ENCODE data around the gene KRTAP5-5. TPM values are rescaled to one million over a fixed set of nuclear protein-coding genes. Genes with fewer than 3 reads are reported as not detected.
"Not testable (repeated sequence)": the region's sequence is repeated elsewhere in the genome, so short reads cannot be mapped to it uniquely, and the experiment has no call there.

Gene KRTAP5-5
- total RNA-seq, 4 donors from 2014 or later = not detected

DNA sequence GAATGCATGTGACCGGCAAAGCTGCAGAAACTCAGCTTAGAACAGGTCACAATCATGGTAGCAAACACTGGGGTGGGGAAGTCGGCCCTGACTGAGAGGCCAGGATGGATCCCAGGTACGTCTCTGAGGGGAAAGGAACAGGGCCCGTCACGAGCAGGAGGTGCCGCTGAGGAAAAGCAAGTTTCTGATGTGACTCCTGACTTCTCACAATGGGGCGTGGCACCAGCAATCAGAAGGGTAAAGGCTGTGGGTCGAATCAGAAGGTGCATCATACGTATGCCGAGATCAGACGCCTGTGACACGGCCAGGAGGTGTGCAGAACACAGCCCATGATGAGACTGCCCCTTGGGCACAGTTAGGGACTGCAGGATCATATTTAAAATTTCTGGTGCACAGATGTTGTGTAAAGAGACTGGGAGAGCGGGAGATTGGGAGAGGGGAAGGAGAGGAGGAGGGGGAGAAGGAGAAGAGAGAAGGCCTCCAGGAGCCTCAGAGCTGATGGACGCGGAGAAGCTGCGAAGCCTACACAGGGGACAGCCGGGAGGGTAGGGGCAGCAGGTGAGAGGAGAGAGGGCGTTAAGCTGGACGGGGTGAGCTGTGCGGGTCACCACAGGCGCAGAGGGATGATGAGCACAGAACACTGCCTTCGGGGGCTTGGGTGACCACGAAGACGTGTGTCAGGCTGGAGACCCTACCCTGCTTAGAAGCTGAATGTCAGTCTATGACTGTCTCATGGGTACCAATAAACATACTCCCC lies 30.7 kb downstream of the KRTAP5-5 start:
- H3K9me3 ChIP-seq = no peaks in the 10 kb centered on the region
- WGBS = 82% methylated on average over 24 of the region's 24 CpGs
- H3K4me1 ChIP-seq = no peaks in the 10 kb centered on the region
- H3K27ac ChIP-seq (replicated peaks in 1 of 4) = no peak overlapping the region
- no peak for TF ChIP-seq POLR2A (IDR thresholded peaks at IDR 0.05; ENCODE audit: low read depth)
- TF ChIP-seq EP300 (IDR thresholded peaks at IDR 0.05) = no peak
- TF ChIP-seq POLR2AphosphoS5 (IDR thresholded peaks at IDR 0.05) = no peak
- TF ChIP-seq, protein P1, sequence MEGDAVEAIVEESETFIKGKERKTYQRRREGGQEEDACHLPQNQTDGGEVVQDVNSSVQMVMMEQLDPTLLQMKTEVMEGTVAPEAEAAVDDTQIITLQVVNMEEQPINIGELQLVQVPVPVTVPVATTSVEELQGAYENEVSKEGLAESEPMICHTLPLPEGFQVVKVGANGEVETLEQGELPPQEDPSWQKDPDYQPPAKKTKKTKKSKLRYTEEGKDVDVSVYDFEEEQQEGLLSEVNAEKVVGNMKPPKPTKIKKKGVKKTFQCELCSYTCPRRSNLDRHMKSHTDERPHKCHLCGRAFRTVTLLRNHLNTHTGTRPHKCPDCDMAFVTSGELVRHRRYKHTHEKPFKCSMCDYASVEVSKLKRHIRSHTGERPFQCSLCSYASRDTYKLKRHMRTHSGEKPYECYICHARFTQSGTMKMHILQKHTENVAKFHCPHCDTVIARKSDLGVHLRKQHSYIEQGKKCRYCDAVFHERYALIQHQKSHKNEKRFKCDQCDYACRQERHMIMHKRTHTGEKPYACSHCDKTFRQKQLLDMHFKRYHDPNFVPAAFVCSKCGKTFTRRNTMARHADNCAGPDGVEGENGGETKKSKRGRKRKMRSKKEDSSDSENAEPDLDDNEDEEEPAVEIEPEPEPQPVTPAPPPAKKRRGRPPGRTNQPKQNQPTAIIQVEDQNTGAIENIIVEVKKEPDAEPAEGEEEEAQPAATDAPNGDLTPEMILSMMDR (IDR thresholded peaks at IDR 0.05) = no peak
- DNase-seq (ENCODE audit: extremely low spot score) = no peak
- H3K36me3 ChIP-seq = no peaks in the 10 kb centered on the region
- H3K27me3 ChIP-seq = peaks cover 0 to 24% (median 0%) of the 10 kb centered on the region in 4 donors
- intact Hi-C loops (cut with DNase I) = no loop called here
- no peak overlapping the region for H3K4me3 ChIP-seq

GRCh38 chr11:1661454-1662269 lies 32.1 kb downstream of the KRTAP5-5 start:
- intact Hi-C loops (cut with DNase I); H3K4me1 ChIP-seq; DNase-seq (ENCODE audit: extremely low spot score); H3K9me3 ChIP-seq; H3K36me3 ChIP-seq; H3K27ac ChIP-seq (replicated peaks in 1 of 4); H3K4me3 ChIP-seq: not testable (repeated sequence)
- 90% methylated on average over 3 of the region's 25 CpGs for WGBS
- H3K27me3 ChIP-seq = peaks cover 0 to 12% (median 0%) of the 10 kb centered on the region in 4 donors

GRCh38 chr11:1662699-1663283 lies 33.2 kb downstream of the KRTAP5-5 start:
- intact Hi-C loops (cut with DNase I) = not testable (repeated sequence)

GRCh38 chr11:1665313-1665712 lies 35.7 kb downstream of the KRTAP5-5 start:
- intact Hi-C loops (cut with DNase I) = no loop called here
- peaks cover 0 to 6% (median 0%) of the 10 kb centered on the region in 4 donors for H3K4me1 ChIP-seq
- H3K27ac ChIP-seq (replicated peaks in 1 of 4) = no peak overlapping the region
- H3K4me3 ChIP-seq = no peak overlapping the region
- H3K36me3 ChIP-seq = no peaks in the 10 kb centered on the region
- peaks cover 0 to 36% (median 6%) of the 10 kb centered on the region in 4 donors for H3K27me3 ChIP-seq
- no peak for DNase-seq (ENCODE audit: extremely low spot score)
- H3K9me3 ChIP-seq = no peaks in the 10 kb centered on the region
- WGBS = 70% methylated on average over 4 of the region's 8 CpGs
- no peak for TF ChIP-seq EP300 (IDR thresholded peaks at IDR 0.05)
- TF ChIP-seq, protein P1 (IDR thresholded peaks at IDR 0.05) = no peak
- no peak for TF ChIP-seq POLR2AphosphoS5 (IDR thresholded peaks at IDR 0.05)
- TF ChIP-seq POLR2A (IDR thresholded peaks at IDR 0.05; ENCODE audit: low read depth) = no peak

More at GRCh38 chr11:1662699-1663283, 33.2 kb downstream of the KRTAP5-5 start:
- peaks cover 0 to 17% (median 1%) of the 10 kb centered on the region in 4 donors for H3K27me3 ChIP-seq
- H3K9me3 ChIP-seq; H3K36me3 ChIP-seq; DNase-seq (ENCODE audit: extremely low spot score); H3K27ac ChIP-seq (replicated peaks in 1 of 4); H3K4me1 ChIP-seq; H3K4me3 ChIP-seq: not testable (repeated sequence)
- 68% methylated on average over 18 of the region's 18 CpGs for WGBS

- intact Hi-C loops (cut with DNase I) = no loop called here
- TF ChIP-seq POLR2A (IDR thresholded peaks at IDR 0.05; ENCODE audit: low read depth) (no peak), POLR2AphosphoS5 (IDR thresholded peaks at IDR 0.05) (no peak), EP300 (IDR thresholded peaks at IDR 0.05) (no peak)
- TF ChIP-seq, protein P1 (IDR thresholded peaks at IDR 0.05) = no peak
- no peaks in the 10 kb centered on the region for H3K9me3 ChIP-seq
- WGBS = 86% methylated on average over 12 of the region's 24 CpGs
- no peak overlapping the region for H3K4me3 ChIP-seq
- peaks cover 0 to 35% (median 6%) of the 10 kb centered on the region in 4 donors for H3K27me3 ChIP-seq
- no peaks in the 10 kb centered on the region for H3K36me3 ChIP-seq
- no peak overlapping the region for H3K27ac ChIP-seq (replicated peaks in 1 of 4)
- DNase-seq (ENCODE audit: extremely low spot score) = no peak
- H3K4me1 ChIP-seq = peaks cover 0 to 6% (median 0%) of the 10 kb centered on the region in 4 donors
These were observed 37.7 kb downstream of the KRTAP5-5 start for GRCh38 chr11:1667121-1667850.

Measured in esophagus muscularis mucosa (tissue), 4 donors.